NCI-H1417 treated with DMSO at 0.1 percent for 48 hours (cell line): Measurements from ENCODE around the gene DNAI4.

Experiments
- DNase-seq: peaks from one replicate; lab custom pipeline; 2025; lab: John Stamatoyannopoulos, UW

Gene DNAI4

GRCh38 chr1:66767626-66768025 lies 157.0 kb downstream of the DNAI4 start:
- DNase-seq, result no peak

GRCh38 chr1:66764994-66765578 lies 159.6 kb downstream of the DNAI4 start:
- peak; percentile 24 for DNase-seq
